Activated naive CD8-positive, alpha-beta T cell treated with anti-CD3 and anti-CD28 coated beads, Interleukin-2, amount 10 ng/mL, durations not matched to agents 7 days and 5 days (primary cell): ENCODE data around the gene SPATA6L. TPM values are rescaled to one million over a fixed set of nuclear protein-coding genes. Genes with fewer than 3 reads are reported as not detected.

Experiments
- ATAC-seq: fragments of 150-1000 bp; cut with Tn5 transposase; one replicate; pipeline ENCODE4 v1.10.0; 2021; ENCODE audit warnings: low read depth, moderate library complexity
- POLR2A ChIA-PET: fragments of 350-600 bp; sonication (Branson Sonifier 250); formaldehyde crosslinking; loops from one replicate; lab custom pipeline; 2021; ENCODE audit warnings: antibody characterized with exemption; lab: Charles Lee
- DNase-seq: peaks from one replicate; pipeline ENCODE4 v3.0.0; 2021
- H3K27ac Mint-ChIP-seq: one replicate; pipeline ENCODE4 v1.8.0; 2022; ENCODE audit warnings: mild to moderate bottlenecking, mixed read lengths
- H3K27me3 Mint-ChIP-seq: one replicate; pipeline ENCODE4 v1.8.0; 2022; ENCODE audit warnings: mild to moderate bottlenecking, moderate library complexity, mixed read lengths
- H3K36me3 Mint-ChIP-seq: one replicate; pipeline ENCODE4 v1.8.0; 2021; ENCODE audit warnings: mild to moderate bottlenecking, mixed read lengths
- H3K4me1 Mint-ChIP-seq: one replicate; pipeline ENCODE4 v1.8.0; 2021; ENCODE audit warnings: mixed read lengths
- H3K4me3 Mint-ChIP-seq: one replicate; pipeline ENCODE4 v1.8.0; 2022; ENCODE audit warnings: mild to moderate bottlenecking, moderate library complexity, mixed read lengths
- H3K9me3 Mint-ChIP-seq: one replicate; pipeline ENCODE4 v1.8.0; 2021; ENCODE audit warnings: mixed read lengths
- total RNA-seq, 2 experiments: library from RNA; stranded (reverse); gene quantifications; one replicate each; pipeline ENCODE4 v1.2.3, GENCODE V29; 2021

The SPATA6L gene
- total RNA-seq, 2 experiments from 2014 or later: 0.72 to 1.0 TPM

DNA sequence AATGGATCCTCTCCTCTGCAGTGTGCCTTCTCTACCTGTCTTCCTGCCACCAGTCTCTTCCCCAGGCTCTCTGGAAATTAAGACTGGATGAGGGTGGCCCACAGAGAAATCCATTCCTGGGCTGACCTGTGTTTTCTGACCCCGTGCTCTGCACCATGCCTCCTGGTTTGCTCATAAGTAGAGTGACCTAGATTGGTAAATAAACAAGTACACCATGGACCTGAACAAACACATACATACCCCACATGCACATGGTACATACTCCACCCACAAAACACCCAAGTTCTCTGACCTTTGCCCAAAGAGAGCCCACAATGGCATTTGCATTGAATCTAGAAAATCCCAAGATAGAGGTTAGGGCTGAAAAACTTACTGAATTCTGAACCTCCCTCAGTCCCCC is 81.6 kb downstream of the SPATA6L start:
- H3K36me3 Mint-ChIP-seq: no peaks in the 10 kb centered on the region
- no peak overlapping the region for H3K27ac Mint-ChIP-seq
- no peak overlapping the region for H3K4me3 Mint-ChIP-seq
- DNase-seq (no peak), ATAC-seq (no peak)
- no peaks in the 10 kb centered on the region for H3K27me3 Mint-ChIP-seq
- POLR2A ChIA-PET: no interaction called here
- H3K4me1 Mint-ChIP-seq: no peaks in the 10 kb centered on the region
- no peaks in the 10 kb centered on the region for H3K9me3 Mint-ChIP-seq

DNA sequence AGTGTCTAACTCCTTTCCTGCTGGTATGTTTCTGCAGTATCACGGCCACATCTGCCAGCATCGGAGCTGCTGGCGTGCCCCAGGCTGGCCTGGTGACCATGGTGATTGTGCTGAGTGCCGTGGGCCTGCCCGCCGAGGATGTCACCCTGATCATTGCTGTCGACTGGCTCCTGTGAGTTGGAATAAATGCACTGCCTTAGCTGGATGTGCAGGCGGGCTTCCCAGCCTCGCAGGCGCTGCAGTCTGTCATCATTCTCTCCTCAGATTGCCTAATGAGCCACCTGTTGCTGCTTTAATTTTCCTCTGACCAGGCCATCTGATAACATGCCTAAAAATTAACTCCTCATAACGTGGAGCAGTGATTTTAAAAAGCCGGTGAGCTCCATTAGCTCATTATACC is 83.3 kb downstream of the SPATA6L start:
- Mint-ChIP-seq H3K4me3 (no peak overlapping the region), H3K36me3 (no peaks in the 10 kb centered on the region), H3K9me3 (peaks cover 1% of the 10 kb centered on the region), H3K27ac (no peak overlapping the region), H3K4me1 (no peaks in the 10 kb centered on the region), H3K27me3 (no peaks in the 10 kb centered on the region)
- DNase-seq (no peak), ATAC-seq (no peak)
- POLR2A ChIA-PET: no interaction called here

DNA sequence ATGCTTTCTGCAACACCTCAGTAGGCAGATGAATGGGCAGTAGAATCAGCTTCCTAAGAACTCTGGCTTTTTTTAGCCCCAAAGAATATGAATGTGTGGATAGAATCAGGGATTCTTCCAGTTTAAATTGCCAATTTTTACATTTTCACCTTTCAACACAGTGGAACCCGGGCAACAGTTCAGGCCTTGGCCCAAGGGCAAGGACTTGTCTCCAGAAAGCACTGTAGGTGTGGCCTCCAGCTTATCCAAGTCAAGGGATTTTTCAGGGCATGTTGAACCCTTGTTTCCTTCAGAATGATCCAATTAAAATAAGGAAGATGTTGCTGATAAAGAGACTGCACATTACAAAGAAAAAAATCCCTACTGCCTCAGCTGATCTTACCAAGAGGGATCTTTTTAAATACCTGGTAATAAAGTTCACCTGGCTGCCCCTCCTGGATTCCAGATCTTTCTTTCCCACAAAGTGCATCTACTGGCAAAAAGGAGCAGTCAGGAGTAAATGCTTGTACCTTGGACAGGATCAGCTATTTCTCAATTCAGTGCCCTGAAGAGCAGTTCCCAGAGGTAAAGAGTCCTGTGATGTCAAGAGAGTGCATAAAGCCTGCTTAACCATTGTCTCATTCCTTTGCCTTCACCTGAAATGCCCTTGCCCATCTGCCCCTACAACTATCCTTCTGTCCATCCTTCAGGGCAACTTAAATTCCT is 84.3 kb downstream of the SPATA6L start:
- Mint-ChIP-seq H3K4me3 (no peak overlapping the region), H3K27ac (no peak overlapping the region), H3K36me3 (no peaks in the 10 kb centered on the region), H3K27me3 (no peaks in the 10 kb centered on the region), H3K9me3 (peaks cover 1% of the 10 kb centered on the region), H3K4me1 (no peaks in the 10 kb centered on the region)
- ATAC-seq (no peak), DNase-seq (no peak)
- POLR2A ChIA-PET: no interaction called here

DNA sequence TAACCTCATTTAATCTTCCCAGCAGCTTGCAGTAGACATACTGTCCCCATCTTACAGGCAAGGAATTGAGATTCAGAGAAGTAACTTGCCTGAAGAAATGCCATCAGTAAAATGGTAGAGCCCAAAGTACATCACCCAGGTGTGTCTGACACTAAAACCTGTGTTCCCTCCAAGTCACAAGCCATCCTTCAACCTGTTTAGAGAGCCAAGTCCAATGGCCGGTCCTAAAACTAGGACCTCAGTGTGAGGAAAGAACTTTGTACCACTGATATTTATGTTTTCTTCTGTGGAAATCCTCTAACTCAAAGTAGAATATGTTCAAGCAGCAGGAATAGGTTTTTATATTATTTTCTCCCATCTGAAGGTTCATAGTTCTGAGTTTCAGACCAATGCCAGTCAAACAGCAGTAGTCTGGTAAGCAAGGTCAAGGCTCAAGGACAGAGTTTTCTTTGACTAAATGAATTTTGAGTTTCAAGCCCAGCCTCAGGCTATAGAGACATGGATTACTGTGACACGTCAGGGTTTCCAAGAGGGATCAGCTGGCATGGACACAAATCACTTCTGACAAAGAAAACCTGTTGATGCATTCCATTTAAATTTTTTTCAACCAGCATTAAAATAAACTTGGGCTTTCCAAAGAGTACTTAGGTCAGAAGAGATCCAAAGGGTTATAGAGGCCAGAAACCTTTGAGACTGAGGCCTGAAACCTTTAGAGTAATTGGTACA is 85.1 kb downstream of the SPATA6L start:
- POLR2A ChIA-PET: no interaction called here
- Mint-ChIP-seq H3K4me1 (no peaks in the 10 kb centered on the region), H3K9me3 (peaks cover 1% of the 10 kb centered on the region), H3K36me3 (no peaks in the 10 kb centered on the region), H3K4me3 (no peak overlapping the region), H3K27ac (no peak overlapping the region), H3K27me3 (no peaks in the 10 kb centered on the region)
- ATAC-seq (no peak), DNase-seq (no peak)

DNA sequence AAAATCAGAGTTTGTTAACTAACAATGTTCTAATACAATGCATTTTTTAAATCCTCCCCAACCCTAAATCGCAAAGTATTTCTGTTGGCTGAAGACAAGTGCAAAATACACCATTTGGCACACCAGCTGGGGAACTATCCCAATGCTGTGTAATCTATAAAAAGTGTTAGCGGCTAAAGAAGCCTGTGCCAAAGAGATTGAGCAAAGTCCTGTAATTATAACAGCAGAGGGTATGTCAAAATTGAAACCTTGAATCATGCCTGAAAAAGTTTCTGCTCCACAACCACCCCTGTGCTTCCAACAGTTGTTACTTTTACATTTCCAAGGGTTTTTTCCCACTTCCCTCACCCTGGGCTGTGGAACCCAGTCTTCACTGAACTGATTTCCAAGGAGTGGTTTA is 87.3 kb downstream of the SPATA6L start:
- H3K27ac Mint-ChIP-seq: no peak overlapping the region
- ATAC-seq: no peak
- peaks cover 1% of the 10 kb centered on the region for H3K9me3 Mint-ChIP-seq
- peaks cover under 1% of the 10 kb centered on the region for H3K4me1 Mint-ChIP-seq
- POLR2A ChIA-PET: no interaction called here
- DNase-seq: no peak
- H3K27me3 Mint-ChIP-seq: no peaks in the 10 kb centered on the region
- no peak overlapping the region for H3K4me3 Mint-ChIP-seq
- H3K36me3 Mint-ChIP-seq: no peaks in the 10 kb centered on the region

DNA sequence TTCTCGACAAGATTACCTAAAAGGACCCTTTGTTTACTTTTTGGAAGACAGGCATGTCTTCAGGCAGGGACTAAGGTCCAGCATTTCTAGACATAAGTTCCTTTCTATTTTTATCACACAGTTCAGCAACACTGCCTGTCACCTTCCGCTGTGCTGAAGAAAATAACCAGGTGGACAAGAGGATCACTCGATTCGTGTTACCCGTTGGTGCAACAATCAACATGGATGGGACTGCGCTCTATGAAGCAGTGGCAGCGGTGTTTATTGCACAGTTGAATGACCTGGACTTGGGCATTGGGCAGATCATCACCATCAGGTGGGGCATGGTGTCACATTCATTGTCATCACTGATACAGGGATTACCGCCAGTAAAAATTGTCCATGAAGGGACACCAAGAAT is 89.8 kb downstream of the SPATA6L start:
- POLR2A ChIA-PET: no interaction called here
- no peak for ATAC-seq

DNA sequence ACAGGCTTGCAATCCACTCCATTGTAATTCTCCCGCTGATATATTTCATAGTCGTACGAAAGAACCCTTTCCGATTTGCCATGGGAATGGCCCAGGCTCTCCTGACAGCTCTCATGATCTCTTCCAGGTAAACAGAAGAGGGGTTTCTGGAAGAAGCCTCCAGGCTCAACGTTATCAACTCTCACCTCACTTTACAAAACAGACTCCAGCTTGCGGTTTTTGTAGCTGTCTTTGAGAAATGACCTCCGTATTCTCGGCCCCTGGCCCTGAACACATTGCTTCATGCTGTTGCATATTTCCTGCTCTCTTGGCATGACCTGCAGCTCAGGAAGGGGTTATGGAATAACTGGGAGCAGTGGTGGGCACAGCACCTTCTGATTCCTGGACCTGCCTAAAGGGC is 90.3 kb downstream of the SPATA6L start:
- H3K27me3 Mint-ChIP-seq: no peaks in the 10 kb centered on the region
- POLR2A ChIA-PET: no interaction called here
- H3K36me3 Mint-ChIP-seq: no peaks in the 10 kb centered on the region
- H3K4me1 Mint-ChIP-seq: peaks cover 17% of the 10 kb centered on the region
- H3K9me3 Mint-ChIP-seq: peaks cover 1% of the 10 kb centered on the region
- H3K27ac Mint-ChIP-seq: no peak overlapping the region
- H3K4me3 Mint-ChIP-seq: no peak overlapping the region
- no peak for ATAC-seq
- DNase-seq: no peak

More for the DNA sequence above, 89.8 kb downstream of the SPATA6L start:
- DNase-seq: no peak
- peaks cover 17% of the 10 kb centered on the region for H3K4me1 Mint-ChIP-seq
- H3K9me3 Mint-ChIP-seq: peaks cover 1% of the 10 kb centered on the region
- no peaks in the 10 kb centered on the region for H3K36me3 Mint-ChIP-seq
- H3K27ac Mint-ChIP-seq: no peak overlapping the region
- H3K27me3 Mint-ChIP-seq: no peaks in the 10 kb centered on the region
- no peak overlapping the region for H3K4me3 Mint-ChIP-seq

DNA sequence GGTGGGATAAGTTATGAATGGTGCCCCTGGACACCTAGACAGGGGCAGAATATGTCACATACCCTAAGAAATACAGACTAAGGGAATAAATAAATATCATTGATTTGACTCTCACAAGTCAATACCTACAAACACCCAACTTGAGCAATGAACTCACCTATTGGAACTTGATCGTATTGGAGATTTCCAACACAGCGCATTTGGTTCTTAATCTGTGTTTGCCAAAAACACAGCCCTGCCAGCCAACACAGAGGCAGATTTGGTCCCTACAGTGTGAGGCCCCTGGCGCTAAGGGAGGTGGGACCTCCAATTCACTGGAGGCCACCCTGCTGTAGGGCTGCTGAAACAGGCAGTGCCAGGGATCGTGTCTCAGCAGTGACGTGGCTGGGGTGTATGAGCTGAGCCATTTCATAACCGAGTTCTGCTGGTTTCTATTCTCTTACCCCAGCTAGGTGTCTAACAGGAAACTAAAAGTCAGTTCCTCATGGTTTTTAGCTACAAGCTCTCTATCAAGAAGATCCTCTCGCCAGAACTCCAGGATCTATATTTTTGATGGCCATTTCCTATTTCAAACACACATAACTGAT is 91.5 kb downstream of the SPATA6L start:
- Mint-ChIP-seq H3K4me3 (no peak overlapping the region), H3K9me3 (peaks cover 1% of the 10 kb centered on the region), H3K27ac (no peak overlapping the region), H3K4me1 (peaks cover 17% of the 10 kb centered on the region), H3K36me3 (no peaks in the 10 kb centered on the region), H3K27me3 (no peaks in the 10 kb centered on the region)
- ATAC-seq: peak; percentile 30
- POLR2A ChIA-PET: no interaction called here
- no peak for DNase-seq

DNA sequence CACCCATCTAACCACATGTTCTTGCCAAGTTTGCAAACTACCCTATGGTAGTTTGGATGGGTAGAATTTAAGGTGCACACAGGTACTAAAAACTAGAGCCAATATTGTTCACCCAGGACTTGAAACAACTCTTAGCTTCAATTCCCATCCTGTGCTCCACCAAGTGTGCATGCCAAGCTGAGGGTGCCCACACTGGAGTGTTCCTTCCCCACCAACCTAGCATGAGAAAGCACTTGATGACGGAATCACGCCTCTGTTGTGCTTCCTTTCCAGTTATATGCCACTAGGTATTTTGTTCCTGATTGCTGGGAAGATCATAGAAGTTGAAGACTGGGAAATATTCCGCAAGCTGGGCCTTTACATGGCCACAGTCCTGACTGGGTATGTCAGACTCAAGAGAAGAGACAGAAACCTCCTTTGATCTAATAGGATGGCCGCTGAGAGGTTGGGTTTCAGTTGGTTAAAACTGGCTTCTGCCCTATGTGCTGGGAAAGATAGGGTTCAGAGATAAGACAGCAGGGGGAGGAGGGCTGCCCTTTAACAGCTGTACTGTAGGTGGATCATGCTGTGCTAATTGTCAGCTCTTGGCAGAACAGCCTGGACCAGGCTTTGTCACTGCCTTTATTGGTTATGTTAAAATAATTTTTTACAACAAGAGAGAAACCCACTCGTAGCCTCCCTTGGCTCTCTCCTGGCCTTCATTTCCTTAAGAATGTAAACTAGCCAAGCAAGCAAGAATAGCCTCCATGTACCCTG is 92.5 kb downstream of the SPATA6L start:
- H3K4me1 Mint-ChIP-seq: peaks cover 17% of the 10 kb centered on the region
- H3K27ac Mint-ChIP-seq: no peak overlapping the region
- no peak overlapping the region for H3K4me3 Mint-ChIP-seq
- POLR2A ChIA-PET: no interaction called here
- peaks cover 1% of the 10 kb centered on the region for H3K9me3 Mint-ChIP-seq
- no peaks in the 10 kb centered on the region for H3K27me3 Mint-ChIP-seq
- DNase-seq (no peak), ATAC-seq (no peak)
- H3K36me3 Mint-ChIP-seq: no peaks in the 10 kb centered on the region

DNA sequence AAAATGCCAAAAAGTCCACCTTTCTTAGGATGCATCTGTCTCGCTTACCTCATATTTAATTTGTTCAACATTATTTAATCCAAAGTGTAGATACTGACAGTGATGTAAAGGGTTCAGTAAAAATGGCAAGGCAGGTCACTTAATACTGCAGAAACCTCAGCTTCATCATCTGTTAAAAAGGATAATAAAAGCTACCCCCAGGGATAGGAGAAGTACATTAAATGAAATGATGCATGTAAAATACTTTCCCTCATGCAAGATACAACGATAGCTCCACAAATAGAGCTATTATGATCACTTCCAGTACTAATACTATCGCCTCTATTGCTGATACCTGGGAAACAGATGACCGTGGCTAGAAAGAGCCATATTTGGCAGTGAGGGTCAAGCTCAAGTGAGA is 93.1 kb downstream of the SPATA6L start:
- POLR2A ChIA-PET: no interaction called here
- Mint-ChIP-seq H3K4me3 (no peak overlapping the region), H3K27ac (no peak overlapping the region), H3K27me3 (no peaks in the 10 kb centered on the region), H3K9me3 (no peaks in the 10 kb centered on the region), H3K4me1 (peaks cover 17% of the 10 kb centered on the region), H3K36me3 (no peaks in the 10 kb centered on the region)
- no peak for ATAC-seq
- DNase-seq: no peak

DNA sequence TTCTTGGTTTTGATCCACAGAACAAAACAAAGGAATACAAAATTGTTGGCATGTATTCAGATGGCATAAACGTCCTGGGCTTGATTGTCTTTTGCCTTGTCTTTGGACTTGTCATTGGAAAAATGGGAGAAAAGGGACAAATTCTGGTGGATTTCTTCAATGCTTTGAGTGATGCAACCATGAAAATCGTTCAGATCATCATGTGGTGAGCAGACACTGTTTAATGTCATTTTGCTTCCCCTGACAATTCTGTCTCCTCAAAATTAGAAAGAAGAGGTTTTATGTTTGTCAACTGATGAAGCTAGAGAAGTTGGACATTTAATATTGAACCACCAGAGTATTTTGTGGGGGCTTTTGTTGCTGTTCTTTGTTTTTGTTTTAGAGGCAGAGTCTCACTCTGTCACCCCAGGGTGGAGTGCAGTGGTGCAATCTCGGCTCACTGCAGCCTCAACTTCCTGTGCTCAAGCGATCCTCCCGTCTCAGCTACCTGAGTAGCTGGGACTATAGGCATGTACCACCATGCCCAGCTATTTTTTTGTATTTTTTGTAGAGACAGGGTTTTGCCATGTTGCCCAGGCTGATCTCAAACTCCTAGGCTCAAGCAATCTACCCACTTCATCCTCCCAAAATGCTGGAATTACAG is 94.0 kb downstream of the SPATA6L start:
- no peaks in the 10 kb centered on the region for H3K27me3 Mint-ChIP-seq
- H3K4me3 Mint-ChIP-seq: peak overlapping the region; percentile 50
- peak; percentile 35 for DNase-seq
- H3K36me3 Mint-ChIP-seq: no peaks in the 10 kb centered on the region
- peak overlapping the region; percentile 77 for H3K27ac Mint-ChIP-seq
- no peaks in the 10 kb centered on the region for H3K9me3 Mint-ChIP-seq
- H3K4me1 Mint-ChIP-seq: peaks cover 17% of the 10 kb centered on the region
- ATAC-seq: peak; percentile 70
- POLR2A ChIA-PET: no interaction called here

DNA sequence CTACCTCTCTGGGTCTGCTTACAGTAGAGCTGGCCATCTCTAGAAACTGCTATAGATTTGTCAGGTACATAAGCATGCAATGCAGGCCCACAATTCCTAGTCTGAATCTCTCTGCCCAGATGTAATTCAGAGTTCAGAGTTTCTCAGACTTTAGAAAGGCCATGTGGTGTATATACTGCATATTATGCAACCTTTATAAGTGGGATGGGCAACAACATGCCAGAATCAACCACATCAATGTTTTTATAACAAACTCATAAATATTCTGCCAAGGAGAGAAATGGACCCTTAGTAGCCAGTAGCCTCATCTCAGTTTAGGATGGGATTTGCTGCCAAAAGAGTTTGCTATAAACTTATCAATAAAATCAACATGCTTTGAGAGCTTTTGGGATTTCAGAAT is 97.2 kb downstream of the SPATA6L start:
- no peaks in the 10 kb centered on the region for H3K27me3 Mint-ChIP-seq
- ATAC-seq: no peak
- H3K9me3 Mint-ChIP-seq: peaks cover 2% of the 10 kb centered on the region
- H3K4me3 Mint-ChIP-seq: no peak overlapping the region
- no peak for DNase-seq
- peaks cover 17% of the 10 kb centered on the region for H3K4me1 Mint-ChIP-seq
- no peak overlapping the region for H3K27ac Mint-ChIP-seq
- POLR2A ChIA-PET: no interaction called here
- H3K36me3 Mint-ChIP-seq: no peaks in the 10 kb centered on the region

DNA sequence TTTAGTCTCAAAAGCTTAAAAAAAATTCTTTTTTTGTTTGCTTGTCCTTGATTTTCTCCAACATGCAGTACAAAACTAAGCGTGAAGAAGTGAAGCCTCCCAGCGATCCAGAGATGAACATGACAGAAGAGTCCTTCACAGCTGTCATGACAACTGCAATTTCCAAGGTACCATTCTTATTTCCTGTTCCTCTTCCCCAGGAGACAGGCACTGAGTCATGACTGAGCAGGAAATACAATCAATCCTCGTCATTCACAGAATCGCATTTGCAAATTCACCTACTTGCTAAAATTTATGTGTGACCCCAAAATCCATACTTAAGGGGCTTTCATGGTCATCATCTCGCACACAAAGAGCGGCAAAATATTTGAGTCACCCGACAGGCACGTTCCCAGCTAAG is 98.7 kb downstream of the SPATA6L start:
- H3K36me3 Mint-ChIP-seq: no peaks in the 10 kb centered on the region
- H3K9me3 Mint-ChIP-seq: peaks cover 2% of the 10 kb centered on the region
- POLR2A ChIA-PET: no interaction called here
- DNase-seq (no peak), ATAC-seq (no peak)
- H3K27me3 Mint-ChIP-seq: peaks cover 6% of the 10 kb centered on the region
- peaks cover 19% of the 10 kb centered on the region for H3K4me1 Mint-ChIP-seq
- no peak overlapping the region for H3K27ac Mint-ChIP-seq
- no peak overlapping the region for H3K4me3 Mint-ChIP-seq
